GM18507 (cell line): ENCODE measurements around the gene ALB.

ENCODE experiments used
- DNase-seq: peaks from one replicate; pipeline ENCODE4 v3.0.0; 2011; ENCODE audit warnings: low read depth; ENCODE audit not compliant: insufficient read length; ENCODE audit errors: extremely low spot score
- FAIRE-seq: peaks from 2 replicates; lab custom pipeline; 2011; peaks lifted over from hg19 to GRCh38; lab: Jason Lieb, UNC

The ALB gene

DNA sequence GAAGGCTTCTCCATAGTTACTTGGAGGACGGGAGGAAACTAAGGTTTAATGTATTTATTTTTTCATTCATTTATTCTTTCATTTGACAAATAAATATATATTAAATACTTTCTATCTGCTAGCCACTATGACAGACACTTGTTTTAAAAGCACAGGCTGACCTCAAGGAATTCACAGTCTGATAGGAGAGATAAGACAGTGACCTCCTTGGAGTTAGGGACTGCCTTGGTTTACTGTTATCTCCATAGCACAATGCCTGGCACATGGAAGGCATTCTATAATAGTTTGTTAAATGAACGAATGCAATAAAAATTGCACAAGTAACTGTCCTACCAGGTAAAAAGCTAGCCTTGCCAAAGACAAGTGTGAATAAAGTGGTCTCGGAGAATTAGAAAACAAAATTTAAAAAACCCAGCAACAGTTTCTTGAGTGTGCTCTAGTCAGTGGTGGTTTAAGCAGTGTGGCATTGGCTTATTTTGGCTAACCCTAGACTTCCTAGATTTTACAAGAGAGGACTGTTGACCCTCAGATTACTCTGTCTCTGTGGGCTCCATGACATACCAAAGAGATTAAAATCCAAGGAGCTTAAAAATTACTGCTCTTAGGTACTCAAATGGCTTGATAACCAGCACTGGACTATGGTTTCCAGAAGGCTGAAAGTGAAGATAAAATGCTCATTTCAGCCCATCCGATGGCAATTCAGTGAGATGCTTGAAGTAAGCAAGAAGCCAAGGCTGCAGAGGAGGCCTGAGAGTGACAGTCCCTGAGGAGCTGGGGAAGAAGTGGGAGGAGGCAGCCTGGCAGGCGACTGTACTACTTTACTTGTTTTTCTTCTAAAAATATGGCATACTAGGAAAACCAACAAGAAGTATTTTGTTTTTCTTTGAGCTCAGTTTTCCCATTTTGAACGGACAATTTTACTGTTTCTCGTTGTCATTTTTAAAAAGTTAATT, 41.6 kb downstream of the ALB start:
- DNase-seq (no peak), FAIRE-seq (no peak)

- FAIRE-seq (peak; percentile 88), DNase-seq (peak; percentile 26)
These were observed 42.4 kb downstream of the ALB start for GRCh38 chr4:73446336-73446938.

GRCh38 chr4:73447671-73448070, 43.6 kb downstream of the ALB start:
- DNase-seq = no peak
- FAIRE-seq = no peak

GRCh38 chr4:73448448-73449203, 44.5 kb downstream of the ALB start:
- FAIRE-seq = no peak

DNA sequence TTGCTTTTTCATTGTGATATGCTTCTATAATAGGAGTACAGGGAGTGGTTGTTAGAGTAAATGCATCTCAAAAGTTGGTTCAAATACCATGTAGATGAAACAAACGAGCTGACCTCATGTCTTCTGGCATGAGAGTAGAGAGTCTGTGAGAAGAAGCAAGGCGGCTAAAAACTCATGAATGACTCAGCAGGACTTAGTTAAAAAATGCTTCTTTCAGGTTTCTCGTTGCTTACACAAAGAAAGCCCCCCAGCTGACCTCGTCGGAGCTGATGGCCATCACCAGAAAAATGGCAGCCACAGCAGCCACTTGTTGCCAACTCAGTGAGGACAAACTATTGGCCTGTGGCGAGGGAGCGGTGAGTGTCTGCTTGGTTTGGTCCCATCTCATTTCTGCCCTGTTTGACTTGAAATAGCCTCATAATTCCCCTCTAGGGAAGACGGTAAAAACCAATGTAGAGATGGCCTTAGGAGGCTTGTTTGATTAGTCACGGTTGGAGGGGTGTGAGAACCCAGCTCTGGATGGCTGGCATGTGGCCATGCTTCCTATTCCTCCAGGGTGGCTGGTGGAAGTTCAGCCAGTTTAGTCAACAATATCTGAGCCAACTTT, 46.4 kb downstream of the ALB start:
- FAIRE-seq = no peak
- no peak for DNase-seq

More at GRCh38 chr4:73448448-73449203, 44.5 kb downstream of the ALB start:
- no peak for DNase-seq

DNA sequence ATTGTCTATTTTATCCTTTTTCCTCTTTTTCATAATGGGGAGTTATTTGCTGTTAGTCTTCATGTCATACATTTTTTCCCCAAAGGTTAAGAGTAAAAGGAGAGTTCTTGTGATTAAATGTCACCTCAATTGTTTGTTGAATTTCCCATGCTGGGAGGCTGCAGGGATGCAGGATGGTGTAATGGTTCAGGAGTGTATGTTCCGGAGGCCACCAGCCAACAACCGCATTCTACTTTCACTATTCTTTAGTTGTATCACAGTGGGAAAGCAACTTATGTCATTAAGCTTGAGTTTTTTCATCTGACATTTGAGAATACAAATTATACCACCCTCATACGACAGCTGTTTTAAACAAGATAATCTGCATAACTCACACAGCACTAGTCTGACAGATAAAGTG, 47.3 kb downstream of the ALB start:
- no peak for FAIRE-seq

DNA sequence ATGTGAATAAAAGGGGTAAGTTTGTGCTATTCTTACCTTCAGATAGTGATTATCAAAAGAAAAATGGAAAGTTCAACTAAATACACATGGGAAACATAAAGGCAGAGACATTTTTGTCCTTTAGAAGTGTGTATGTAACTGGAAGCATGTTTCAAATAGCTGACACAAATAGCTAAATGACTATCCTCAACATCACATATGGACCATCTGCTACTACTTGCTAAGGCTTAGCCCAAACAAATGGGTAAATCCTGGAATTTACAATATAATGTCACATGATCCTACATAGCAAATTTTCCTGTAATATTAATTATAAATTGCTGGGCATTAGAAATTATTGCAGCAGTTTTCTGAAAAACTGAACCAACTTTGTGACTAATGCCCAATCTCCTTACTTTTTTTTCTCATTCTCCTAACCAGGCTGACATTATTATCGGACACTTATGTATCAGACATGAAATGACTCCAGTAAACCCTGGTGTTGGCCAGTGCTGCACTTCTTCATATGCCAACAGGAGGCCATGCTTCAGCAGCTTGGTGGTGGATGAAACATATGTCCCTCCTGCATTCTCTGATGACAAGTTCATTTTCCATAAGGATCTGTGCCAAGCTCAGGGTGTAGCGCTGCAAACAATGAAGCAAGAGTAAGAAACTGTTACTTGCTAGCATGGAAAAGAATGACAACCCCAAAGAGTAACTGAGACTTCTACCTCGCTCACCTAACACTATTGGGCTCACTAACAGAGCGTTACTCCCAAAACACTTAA, 48.1 kb downstream of the ALB start:
- DNase-seq = no peak

More for the DNA sequence above, 47.3 kb downstream of the ALB start:
- no peak for DNase-seq

DNA sequence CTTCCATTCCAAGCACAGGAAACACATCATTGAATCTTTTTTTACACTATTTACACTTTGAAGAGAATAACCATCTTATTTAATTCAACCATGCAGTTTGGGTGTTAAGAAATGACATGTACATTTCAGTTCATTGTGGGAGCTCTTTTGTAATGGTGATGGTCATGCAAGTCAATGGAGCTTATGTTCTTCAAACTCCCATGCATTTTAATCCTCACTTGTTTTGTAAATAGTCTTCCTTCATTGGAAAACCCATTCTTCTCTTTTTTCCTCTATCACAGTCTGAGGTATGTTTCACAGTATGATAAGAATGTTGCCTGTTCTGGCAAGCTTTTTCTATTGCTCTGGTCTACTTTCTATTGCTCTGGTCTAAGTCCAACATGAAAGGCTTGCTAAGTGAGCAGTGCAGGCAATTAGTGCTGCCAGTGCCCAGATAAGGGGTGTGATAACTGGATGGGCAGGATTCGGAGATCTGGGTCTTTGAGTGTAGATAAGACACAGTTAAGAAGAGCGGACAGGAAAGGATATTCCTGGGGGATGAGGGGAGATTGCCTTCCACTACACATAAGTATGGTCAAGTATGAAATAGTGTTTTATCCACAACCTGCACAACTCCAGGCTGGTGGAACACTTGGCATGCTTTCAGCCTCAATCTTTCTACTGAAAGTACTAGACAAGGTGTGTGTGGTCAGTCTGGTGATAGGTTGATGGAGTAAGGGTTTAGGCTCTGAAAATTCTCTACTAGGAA, 49.0 kb downstream of the ALB start:
- no peak for DNase-seq
- no peak for FAIRE-seq

More for the DNA sequence above, 48.1 kb downstream of the ALB start:
- no peak for FAIRE-seq

DNA sequence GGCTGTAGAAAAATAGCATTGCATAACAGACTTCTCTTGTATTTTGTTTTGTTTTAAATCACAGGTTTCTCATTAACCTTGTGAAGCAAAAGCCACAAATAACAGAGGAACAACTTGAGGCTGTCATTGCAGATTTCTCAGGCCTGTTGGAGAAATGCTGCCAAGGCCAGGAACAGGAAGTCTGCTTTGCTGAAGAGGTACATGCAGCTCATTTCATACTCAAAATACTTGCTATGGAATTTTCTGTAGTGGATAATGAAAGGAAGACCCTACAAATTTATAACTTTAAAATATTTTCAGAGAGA, 49.6 kb downstream of the ALB start:
- FAIRE-seq = no peak
- DNase-seq = no peak

GRCh38 chr4:73454920-73455319, 50.8 kb downstream of the ALB start:
- no peak for FAIRE-seq
- DNase-seq = no peak

DNA sequence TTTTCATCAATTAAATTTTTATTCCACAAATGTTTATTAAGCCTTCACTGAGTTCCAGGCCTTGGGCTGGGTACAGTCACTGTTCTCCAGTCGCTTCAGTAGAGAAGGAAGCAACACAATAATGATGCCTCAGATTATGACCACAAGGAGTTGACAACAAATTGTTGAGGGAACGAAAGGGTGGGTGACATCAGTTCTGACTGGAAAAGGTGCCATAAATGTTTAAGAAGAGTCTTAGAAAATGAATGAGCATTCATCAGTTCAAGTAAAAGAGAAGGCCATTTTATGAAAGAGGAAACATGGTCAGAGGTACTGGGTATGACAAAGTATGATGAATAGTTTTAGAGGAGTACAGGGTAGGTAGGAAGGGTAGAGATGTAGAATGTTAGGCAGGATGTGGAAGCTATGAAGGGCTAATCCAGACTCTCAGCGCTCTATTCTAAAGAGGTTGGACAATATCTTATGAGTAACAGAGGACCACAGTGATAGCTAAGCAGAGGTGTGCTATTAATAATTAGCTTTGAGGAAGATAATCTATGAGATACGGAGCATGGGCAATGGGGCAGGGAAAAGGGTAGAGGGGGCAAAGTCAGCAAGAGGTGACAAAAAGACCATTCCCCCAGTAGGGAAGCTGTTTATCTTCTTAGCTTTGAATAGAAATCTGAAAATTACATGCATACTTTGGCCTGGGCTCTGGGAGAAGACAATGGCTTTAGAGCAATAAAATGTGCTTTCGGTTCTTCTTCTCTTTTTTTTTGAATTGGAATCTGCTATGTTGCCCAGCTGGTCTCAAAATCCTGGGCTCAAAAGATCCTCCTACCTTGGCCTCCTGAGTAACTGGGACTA, 52.3 kb downstream of the ALB start:
- no peak for FAIRE-seq
- no peak for DNase-seq

GRCh38 chr4:73458184-73459047, 54.3 kb downstream of the ALB start:
- no peak for DNase-seq
- no peak for FAIRE-seq

DNA sequence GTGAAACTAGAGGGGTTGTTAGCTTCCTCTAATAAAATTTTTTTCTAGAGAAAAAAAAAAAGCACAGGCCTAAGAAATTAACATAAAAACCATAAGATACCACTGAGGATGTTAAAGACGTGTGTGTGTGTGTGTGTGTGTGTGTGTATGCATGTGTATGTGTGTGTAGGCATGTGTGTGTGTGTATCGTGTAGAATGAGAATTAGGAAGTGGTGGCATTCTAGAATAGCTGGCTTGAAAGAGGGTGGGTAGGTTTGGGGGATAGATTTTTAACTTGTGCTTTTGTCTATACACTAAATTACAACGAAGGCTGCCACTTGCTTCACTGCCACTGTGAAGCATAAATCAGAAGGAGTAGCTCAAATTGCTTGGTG, 54.9 kb downstream of the ALB start:
- no peak for FAIRE-seq
- DNase-seq = no peak

DNA sequence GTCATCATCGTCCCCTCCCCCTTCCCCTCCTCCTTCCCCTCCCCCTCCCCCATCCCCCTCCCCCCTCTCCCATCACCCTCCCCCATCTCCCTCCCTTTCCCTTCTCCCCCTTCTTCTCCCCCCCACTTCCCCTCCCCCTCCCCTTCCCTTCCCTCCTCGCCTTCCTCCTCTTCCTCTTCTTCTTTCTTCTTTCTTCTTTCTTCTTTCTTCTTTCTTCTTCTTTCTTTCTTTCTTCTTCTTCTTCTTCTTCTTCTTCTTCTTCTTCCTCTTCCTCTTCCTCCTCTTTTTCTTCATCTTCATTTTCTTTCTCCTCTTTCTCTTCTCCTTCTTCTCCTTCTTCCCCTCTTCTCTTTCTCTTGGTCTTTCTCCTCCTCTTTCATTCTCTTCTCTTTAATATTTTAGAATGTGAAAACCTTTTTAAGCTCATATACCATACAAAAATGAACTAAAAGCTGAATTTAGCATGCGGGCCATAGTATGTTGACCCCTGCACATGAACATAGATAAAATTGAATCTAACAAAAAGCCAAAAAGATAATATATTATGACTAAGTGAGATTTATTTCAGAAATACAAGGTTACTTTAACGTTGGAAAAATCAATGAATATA, 56.9 kb downstream of the ALB start:
- FAIRE-seq (no peak), DNase-seq (no peak)

- DNase-seq = no peak
- FAIRE-seq = no peak
These were observed 64.1 kb downstream of the ALB start for GRCh38 chr4:73468170-73468569.

GRCh38 chr4:73470728-73471127, 66.6 kb downstream of the ALB start:
- FAIRE-seq = no peak
- no peak for DNase-seq
